Activated T-cell treated with anti-CD3 and anti-CD28 coated beads for 48 hours (primary cell): ENCODE measurements around the gene BEST1.

ENCODE experiments used
- DNase-seq: peaks from one replicate; pipeline ENCODE4 v3.0.0-alpha.2; 2020; ENCODE audit warnings: low read depth

The BEST1 gene

DNA sequence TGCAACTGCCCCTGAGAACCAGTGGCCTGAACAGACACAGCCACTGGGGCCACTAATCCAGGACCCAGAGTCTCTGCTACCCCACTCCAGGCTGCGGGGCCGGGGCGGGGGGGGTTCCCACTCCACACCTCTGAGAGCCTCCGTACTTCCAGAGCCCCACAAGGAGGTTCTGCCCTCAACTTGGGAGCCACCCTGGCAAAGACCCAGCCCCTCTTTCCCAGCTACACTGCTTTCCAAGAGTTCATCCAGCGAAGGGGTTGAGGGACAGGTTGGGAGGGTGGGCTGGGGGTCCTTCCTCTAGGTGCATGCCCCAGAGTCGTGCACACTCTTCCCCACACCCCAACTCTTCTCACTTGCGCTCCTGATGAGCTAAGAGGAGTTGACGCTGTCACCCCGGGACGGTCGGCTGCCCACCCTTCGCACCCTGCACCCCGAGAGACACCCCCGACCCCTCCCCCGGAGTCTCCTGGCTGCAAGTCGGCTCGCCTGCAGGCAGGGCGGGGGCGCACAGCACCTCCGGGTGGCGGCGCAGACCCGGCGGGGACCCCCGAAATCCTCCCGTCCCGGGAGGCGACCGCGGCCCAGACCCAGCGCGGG lies 33.3 kb upstream of the BEST1 start:
- DNase-seq: no peak

DNA sequence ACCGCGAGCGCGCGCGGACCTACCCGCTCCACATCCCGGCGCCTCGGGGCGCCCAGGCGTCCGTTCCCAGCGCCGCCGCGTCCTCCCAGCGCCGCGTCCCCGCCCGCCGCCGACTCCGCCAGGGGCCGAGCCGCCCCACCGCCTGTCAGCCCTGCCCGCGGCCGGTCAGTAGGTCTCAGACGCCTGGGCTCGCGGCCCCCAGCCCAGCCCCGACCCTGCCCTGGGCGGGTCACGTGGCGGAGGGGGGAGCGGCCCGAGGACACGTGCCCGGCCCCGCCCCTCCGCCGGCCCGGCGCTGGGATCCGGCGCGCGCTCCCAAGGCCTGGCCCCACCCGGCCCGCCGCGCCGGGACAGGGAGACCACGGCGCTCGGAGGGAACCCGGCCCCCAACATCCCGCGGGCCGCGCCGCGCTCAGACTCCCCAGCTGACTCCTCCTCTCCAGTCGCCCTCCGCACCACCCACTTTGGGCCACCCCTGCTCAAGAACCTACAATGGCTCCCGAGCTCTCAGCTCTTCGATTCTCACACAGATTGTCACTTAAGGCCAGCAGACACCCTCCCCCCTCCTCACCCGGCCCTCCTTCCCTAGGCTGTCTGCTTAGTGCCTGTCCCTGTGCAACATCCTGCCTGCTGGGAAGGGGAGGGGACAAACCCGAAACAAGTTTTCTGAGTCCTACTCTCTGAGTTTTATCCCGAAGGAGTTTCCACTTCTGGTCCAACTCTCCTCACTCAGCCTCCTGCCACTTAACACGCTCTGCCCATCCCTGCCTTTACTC lies 32.6 kb upstream of the BEST1 start, which contains the start of gene RAB3IL1:
Gene RAB3IL1, minus strand, starts transcription at position 233 of the 776 bp plus-strand sequence. Its CDS starts 199 bp downstream, at position 34.
- no peak for DNase-seq

DNA sequence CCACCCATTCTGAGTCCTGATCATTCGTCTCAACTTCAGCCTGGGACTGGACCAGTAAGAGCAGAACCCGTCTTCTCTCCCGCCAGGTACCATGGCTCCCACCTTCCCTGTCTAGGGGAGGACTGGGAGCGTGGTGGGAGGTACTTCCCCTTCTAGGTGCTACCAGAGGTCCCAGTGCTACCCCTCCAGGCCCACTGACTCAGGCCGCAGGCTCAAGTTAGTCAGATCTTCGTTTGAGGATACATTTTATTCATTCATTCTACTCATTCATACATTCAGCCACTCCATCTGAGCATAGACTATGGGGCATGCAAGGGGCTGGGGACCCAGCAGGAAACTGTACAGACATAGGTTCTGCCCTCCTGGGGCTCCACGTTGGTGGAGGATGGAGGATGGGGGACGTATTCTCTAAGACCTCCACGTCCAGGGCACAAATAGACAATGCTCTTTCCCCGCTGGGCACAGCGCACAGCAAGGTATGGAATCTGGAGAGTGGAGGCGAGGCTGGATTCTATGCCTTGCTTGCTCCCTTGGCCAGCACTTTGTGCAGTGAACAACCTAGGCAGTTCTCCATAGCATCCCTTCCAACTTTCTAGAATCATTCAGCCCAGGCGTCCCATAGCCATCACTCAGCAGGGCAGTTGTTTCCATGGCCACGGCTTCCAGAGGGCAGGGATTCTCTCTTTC lies 31.8 kb upstream of the BEST1 start:
- DNase-seq: no peak

DNA sequence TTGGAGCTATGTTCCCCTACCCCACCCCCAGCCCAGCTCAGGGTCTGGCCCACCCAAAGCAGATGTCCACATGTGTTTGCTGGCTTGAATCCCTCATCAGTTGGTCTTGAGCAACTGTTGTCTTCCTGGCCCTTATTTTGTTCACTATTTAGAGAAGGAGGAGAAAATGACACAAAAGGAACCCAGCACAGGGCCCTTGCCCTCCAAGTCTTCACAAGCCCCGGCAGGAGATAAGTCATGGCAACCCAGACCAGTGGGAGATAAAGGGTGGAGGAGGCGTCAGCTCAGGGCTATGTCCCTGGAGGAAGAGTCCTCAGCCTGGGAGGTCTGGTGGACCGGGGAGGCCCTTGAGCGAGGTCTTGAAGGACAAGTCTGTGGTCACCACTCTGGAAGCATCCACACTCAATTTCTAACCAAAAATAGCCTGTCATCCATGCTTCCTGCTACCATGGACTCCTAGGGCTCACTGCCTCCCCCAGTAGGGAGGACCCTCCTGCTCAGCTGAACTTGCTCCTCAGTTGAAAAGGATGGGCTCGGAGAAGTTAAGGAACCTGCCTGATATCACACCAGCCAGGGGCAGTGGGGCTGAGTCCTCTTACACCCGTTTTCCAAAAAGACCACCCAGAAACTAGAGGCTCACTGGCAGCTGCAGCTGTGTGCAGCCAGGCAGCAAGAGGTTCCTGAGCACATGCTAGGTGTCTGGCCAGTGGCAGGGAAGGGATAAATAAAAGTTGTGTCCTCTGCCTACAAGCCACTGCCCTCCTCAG lies 31.0 kb upstream of the BEST1 start:
- no peak for DNase-seq

DNA sequence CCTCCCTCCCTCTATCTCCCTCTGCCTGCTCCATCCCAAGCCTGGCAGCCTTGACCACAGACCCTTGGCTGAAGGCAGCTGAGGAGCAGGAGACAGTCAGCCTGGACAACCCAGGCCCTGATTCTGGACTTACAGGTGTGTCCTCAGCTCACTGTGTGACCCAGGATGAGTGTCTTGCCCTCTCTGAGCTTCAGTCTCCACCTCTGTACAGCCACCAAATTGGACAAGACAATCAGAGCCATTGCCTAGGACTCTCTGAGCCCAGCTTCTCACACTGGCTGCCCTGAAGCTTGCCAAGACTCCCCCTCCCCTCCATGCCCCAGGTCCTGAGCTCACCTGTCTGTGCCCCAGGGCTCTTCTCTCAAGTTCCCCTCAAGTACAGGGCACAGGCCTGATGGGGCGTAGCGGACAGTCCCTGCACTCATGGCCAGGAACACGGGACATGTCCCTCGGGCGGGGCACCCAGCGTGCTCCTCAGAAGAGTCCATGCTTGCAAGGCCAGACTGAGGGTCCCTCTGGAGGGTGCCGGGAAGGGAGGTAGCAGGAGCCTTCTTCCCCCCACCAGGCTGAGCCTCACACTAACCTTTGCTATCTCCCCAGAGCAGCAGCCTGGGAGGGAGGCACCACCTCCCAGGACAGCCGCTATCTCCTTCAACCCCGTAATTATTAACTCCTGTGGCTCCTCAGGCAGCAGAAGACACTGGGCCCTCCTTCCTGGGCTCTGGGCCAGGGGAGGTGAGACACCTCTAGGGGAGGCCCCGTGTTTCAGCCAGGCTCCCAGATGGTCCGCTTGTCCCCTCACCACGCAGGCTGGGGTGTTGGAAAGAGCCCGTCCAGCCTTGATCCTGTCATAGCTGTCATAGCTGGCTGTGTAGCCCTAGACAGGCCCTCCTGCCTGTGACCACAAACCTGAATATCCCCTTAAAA lies 30.2 kb upstream of the BEST1 start:
- DNase-seq: no peak

DNA sequence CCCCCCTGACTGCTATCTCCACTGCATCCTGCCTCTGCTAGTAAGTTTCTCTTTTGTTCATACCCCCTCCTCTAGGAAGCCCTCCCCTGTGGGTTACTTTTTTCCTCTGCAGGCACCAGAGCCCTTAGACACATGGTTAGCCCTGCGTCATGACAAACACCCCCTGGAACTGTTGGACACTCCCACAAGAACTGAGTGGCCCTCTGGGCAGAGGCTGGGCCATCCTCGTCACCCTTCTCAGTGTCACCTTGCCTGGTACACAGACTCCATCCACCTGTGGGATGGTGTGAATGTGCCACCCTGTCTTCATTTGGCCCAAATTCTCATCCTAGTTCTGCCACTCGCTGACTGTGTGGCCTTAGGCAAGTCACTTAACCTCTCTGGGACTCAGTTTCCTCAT lies 28.7 kb upstream of the BEST1 start:
- no peak for DNase-seq

DNA sequence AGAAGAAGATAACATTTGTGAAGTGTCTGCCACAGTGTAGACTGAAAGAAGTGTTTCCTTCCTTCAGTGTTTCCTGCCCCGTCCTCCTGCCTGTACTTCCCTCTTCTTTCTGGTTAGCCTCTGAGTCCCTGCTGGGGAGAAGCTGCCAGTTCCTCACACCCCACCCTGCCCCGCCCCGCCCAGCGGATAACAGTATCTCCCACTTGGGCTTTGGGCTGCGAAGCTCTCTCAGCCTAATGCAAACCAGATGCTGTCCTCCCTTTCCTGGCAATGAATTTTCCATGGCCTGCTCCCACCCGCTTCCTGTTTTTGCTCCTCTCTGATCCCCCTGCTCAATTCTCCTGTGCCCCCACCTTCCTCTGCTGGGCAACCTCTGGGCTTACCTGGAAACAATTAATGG lies 27.6 kb upstream of the BEST1 start:
- DNase-seq: no peak

DNA sequence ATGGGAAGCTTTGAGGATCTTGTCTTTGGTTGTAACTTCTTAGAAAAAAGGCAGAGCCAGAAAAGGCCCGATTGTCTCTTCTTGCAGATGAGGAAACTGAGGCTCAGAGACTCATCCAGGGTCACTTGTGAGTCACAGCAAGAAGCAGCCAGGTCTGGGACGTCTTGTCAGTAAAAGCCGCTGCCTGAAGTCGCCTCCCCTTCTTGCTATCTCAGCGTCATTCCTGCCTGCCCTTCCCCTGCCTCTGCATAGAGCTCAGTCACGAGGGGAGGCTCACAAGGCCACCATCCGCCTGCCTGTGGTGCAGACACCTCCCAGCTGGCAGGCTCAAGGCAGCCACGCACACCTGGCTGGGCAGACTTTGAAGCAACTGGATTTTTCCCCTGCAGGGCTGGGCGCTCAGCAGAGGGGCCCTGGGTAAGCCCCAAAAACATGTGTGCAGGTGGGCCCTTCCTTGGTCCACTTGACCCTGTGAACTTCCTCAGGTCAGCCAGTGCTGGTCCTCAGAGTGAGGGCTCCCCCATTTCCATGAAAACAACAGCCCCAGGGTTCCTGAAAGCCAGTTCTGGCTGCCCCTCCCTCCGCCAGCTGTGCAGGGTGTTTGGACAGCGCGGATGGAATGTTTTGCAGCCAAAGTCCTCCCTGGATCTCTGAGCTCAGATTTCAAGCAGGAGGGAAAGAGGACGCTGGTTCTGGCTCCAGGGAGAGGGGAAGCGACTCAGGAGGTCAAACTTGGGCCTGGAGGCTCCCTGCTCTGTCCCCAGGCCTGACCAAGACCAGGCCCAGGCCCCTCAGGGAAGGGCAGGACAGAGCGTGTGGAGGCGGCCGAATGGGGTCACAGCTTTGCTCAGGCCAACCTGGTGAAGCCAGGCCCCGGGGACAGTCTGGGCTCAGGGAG lies 26.7 kb upstream of the BEST1 start:
- no peak for DNase-seq

DNA sequence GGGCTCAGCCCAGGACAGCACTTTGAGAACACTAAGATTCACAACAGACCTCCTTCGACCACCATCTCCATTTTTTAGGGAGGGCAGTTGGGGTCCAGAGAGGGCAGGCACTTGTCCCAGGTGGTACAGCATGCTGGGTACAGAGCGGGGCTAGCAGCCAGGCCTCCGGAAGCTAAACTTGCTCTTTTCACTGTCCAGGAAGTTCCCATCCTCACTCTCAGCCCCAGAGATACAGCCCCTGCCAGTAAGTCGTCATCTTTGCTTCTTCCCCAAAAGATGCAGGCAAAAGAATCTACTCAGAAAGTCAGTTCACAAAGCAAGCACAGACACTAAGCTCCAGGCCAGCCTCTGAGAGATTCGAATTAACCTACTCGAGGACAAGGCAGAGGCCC lies 26.1 kb upstream of the BEST1 start:
- no peak for DNase-seq

DNA sequence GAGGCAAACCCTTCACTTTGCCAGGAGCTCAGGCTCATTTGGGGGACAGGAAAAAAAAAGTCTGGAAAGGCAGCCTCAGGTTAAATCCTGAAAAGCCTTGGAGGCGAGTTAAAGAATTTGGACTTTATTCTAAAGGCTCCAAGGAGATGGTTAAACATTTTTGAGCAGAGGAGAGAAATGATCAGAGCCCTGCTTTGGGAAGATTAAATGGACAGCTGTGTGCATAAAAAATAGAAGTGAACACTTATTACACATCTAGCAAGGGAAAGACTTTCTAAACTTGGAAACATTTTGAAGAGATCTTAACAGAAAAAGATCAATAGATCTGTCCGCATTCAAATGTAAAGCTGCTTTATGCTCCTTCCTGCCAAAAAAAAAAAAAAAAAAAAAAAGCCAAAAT lies 24.4 kb upstream of the BEST1 start:
- no peak for DNase-seq

DNA sequence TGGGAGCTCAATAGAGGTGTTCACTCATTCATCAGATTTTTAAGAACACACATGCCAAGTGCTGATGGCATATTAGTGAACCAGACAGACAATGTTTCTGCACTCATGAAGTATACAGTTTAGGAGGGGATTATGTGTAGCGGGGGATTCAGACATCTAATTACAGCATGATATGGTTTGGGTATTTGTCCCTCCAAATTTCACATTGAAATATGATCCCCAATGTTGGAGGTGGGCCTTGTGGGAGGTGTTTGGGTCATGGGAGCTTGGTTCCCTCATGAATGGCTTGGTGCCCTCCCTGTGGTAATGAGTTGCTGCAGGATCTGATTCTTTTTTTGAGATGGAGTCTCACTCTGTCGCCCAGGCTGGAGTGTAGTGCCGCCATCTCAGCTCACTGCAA lies 23.9 kb upstream of the BEST1 start:
- DNase-seq: no peak

DNA sequence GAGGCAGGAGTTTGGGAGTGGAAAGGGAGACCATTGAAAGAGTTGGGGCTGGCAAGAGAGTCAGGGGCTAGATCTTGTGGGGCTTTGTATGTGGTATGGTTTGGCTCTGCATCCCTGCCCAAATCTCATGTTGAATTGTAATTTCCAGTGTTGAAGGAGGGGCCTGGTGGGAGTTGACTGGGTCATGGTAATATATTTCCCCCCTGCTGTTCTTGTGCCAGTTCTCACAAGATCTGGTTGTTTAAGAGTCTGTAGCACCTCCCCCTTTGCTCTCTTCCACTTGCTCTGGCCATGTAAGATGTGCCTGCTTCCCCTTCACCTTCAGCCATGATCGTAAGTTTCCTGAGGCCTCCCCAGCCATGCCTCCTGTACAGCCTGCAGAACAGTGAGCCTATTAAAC lies 22.6 kb upstream of the BEST1 start:
- DNase-seq: no peak

DNA sequence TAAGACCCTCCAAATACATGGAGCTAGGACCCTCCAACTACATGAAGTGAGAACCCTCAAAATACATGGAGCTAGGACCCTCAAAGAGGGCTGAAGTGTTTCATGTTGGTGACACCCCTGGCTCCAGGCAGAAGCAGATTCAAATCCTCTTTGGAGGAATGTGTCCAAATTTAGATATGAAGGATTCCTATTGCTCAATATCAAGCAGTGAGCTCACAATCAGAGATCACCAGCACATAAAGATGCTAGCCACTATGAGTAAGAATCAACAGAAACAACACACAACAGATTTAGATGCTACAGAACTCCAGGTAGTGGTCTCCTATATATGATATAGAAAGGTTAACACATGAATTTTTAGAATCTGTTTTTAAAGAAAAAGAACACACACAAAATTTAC lies 21.5 kb upstream of the BEST1 start:
- no peak for DNase-seq

DNA sequence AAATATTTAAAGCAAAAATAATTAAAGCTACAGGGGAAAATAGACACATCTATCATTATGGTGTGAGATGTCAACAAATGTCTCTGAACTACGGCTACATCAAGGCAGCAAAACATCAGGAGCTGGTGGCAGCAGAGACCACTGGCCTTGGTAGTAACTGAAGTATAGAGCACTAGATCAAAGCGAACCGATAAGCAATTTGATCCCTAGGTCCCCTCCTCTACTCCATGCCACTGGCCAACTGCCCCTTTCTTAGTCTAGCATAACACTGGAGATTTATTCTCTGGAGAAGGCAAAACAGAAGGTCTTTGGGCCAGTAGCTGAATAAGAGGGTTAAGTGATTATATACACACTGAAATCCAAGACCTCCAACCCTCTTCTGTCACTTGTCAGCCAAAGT lies 19.2 kb upstream of the BEST1 start:
- DNase-seq: no peak

DNA sequence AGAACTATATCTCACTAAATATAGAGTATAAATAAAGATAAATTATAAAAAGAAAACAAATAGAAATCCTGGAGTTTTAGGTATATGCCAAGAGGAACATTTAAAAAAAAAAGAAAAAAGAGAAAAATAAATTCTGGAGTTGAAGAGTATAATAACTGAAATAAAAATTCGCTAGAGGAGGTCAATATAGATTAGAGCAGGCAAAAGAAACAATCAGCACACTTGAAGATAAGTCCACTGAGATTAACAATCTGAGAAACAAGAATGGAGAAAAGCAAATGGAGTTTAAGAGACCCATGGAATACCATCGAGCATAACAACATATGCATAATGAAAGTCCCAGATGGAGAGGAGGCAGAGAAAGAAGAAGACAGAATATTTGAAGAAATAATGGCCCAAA lies 14.3 kb upstream of the BEST1 start:
- DNase-seq: no peak

DNA sequence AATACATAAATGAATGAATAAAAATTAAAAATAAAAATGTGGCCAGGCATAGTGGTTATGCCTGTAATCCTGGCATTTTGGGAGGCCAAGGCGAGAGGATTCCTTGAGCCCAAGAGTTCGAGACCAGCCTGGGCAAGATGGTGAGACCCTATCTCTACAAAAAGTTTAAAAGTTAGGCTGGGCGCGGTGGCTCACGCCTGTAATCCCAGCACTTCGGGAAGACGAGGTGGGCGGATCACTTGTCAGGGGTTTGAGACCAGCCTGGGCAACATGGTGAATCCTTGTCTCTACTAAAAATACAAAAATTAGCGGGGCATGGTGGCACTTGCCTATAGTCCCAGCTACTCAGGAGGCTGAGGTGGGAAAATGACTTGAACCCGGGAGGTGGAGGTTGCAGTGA lies 9.7 kb upstream of the BEST1 start:
- no peak for DNase-seq

DNA sequence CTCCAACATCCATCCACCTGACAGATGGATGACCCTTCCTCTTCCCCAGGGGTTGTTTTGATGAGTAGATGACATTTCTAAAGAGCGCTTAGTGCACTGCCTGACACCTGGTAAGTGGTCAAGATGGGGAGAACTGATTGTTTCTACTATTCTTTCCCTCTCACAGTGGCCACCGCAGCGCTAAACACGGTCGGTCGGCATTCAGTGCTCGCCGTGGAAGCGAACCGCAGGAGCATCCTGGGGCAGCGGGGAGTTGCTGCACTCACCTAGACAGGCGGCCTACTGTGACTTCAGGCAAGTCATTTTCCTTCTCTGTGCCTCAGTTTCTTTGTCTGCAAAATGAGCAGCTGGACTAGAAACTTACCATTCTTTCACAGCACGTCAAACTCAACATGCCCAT lies 5.0 kb upstream of the BEST1 start:
- DNase-seq: no peak

DNA sequence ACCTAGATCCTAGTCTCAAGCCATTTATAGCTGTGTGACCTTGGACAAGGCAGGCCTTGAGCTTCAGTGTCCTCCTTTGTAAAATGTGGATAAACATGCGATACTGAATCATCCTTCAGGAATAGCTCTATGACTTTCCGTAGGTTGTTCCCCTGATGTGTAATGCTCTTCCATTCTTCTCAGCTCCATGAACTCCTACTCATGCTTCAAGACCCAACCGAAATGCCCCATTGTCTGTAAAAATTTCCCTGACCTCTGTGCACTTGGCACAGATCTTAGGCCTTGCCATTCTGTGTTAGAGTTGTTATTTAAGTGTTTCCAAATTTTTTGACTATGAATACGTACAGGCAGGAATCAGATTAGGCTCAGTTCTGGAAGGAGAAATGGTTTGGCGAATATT lies 3.3 kb upstream of the BEST1 start:
- no peak for DNase-seq

DNA sequence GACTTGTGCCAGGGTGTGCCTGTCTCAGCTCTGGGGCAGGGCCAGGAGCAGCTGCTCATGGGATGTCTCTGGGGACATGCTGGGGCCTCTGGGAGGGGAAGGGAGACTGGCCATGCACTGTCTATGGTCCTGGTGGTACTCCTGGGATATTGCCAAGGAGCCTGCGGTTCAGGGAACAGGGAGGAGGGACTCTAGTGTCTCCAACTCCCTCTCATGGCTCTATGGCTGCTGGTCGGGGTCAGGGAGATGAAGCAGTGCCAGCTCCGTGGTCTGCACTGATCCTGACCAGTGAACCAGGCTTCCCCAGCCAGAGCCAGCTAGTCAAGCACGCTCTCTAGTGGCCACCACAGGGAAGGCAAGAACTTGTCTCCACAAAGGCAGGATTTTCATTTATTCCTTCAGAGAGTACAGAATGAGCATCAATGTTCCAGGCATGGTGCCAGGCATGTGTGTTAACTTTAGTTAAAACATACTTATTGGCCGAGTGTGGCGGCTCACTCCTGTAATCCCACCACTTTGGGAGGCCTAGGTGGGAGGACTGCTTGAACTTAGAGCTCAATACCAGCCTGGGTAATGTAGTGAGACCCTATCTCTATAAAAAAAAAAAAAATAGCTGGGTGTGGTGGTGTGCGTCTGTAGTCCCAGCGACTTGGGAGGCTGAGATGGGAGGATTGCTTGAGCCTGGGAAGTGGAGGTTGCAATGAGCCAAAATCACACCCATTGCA lies 2.5 kb upstream of the BEST1 start:
- peak; percentile 51 for DNase-seq

DNA sequence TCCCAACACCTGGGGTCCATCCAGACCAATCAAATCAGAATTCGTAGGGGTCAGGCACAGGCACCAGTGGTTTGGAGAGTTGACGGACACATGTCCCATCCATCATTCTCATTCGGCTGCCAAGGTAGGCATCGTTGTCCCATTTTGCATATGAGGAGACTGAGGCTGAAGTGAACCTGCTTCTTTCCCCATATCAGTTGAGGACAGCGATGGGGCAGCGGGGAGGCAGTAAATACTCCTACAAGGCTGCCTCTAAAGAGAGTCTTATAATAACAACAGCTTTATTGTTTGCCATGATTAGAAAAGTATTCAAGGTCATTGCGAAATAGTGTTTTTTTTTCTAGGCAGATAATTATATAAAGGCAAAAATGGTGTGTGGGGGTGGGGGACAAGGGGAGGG lies 1.6 kb upstream of the BEST1 start:
- DNase-seq: no peak
